GM18498 (cell line): Measurements from ENCODE around the gene GRM4.

ENCODE experiments used
- ATAC-seq: cut with Tn5 transposase; IDR thresholded peaks from one replicate; pipeline ENCODE4 v1.9.1; 2021; ENCODE audit warnings: mild to moderate bottlenecking, moderate library complexity; ENCODE audit not compliant: unreplicated experiment

Gene GRM4

DNA sequence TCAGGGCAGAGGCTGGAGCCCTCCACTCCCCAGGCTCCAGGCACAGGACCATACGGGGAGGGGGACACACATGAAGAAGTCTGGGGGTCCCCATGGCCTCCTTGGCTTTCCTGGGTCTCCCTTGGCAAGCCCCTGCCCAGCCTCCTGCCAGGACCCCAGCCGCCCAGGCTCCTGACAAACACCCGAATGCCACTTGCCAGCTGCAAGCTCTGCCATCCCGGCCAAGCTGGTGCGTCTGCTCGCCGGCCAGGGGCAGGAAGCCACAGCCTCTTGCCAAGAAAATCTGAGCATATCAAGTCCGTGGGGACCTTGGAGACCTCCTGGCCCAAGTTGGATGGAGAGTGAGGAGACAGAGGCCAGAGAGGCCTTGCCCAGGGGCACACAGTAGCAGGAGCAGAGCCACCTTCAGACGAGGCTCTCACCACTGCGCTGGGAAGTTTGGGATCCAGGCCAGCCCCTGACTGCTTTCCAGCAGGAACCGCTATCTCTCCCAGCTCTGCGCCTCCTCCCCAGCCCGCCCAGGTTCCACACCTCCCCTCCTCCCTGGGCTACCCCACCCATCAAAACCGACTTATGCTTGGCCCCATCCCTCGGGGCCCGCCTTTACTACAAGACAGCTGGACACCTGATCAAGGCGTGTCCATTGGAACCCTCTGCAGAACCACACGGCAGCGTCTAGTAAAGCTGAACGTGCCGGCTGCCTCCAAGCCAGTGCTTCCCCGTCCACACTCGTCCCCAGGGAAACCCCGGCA, 80.2 kb downstream of the GRM4 start:
- ATAC-seq, result no peak

DNA sequence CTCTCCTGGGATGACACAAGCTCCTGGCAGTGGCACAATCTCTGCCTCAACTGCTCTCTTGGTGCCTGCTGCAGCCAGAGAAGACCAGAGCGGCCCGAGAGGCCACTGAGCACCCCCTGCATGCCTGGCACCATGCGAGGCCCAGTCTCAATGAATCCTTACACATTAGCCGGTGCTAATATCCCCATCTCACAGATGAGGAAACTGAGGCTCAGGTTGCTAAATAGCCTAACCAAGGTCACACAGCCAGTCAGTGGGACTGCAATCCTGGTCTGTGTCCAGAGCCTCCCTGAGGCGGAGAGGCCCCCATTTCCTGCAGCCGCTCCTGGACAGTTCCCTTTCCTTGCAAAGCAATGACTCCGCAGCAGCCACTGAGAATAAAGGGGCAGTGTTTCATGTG, 81.2 kb downstream of the GRM4 start:
- ATAC-seq, result no peak

DNA sequence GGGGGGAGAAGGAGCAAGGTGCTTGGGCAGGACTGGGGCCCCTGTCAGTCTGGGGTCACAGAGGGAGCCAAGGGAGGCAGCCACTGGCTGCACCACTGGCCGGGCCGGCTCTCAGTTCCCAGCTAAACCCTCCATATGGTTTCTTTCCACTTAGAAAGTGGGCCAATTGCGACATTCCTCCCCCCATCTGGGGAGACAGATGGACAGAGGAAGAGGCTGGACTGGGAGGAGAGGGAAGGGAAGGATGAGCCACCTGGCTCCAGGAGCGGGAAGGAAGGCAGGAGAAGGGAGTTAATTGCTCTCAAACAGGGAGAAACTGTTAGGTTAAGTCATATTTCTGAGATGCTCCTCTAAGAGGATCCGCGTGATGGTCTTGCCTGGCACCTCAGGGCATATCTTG, 82.2 kb downstream of the GRM4 start:
- ATAC-seq, result no peak

DNA sequence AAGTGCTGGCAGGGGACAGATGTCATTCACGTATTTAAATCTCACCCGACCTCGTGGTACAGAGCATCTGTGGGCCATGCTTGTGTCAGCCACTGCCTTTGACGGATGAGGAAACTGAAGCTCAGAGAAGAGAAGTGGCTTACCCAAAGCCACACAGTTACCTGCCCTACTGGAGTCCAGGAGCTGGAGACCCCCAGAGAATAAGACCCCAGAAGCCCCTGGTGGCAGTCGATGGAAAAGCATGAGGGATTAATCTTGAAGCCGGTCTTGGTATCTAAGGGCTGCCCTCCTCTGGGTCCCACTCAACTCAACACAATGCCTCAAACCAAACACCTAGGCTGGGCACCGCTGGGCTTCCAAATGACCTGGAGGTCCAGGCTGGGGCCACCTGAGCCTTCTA, 83.1 kb downstream of the GRM4 start:
- no peak for ATAC-seq

DNA sequence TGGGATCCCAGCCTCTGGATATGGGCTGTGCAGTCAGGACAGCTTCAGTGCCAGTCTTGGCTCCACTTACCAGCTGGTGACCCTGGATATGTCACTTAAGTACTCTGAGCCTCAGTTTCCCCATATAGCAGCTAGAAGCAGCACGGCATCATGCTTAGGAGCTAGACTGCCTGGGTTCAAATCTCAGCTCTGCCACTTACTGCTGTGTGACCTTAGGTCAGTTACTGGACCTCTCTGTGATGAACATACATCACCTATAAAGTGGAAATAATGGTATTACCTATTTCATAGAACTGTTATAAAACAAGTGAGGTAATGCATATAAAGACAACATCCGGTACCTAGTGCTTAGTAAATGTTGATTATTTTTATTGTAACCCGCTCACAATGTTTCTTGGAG, 83.7 kb downstream of the GRM4 start:
- ATAC-seq, result no peak

DNA sequence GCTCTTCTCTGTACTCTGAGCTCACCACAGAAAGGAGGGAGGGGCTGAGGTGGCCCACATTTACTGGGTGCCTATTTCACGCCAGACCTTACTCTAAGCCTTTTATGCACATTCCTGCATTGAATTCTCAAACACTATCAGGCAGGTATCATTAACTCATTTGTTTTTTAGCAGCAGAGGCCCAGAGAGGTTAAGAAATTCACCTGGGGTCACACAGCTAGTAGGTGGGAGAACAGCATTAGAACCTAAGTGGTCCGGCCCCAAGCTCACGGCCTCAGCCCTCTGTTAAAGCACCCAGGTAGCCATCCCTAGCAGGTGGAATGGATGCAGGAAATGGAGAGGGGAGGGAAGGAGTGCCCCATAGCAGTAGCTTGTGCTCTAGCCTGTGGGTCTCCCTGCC, 84.5 kb downstream of the GRM4 start:
- no peak for ATAC-seq

DNA sequence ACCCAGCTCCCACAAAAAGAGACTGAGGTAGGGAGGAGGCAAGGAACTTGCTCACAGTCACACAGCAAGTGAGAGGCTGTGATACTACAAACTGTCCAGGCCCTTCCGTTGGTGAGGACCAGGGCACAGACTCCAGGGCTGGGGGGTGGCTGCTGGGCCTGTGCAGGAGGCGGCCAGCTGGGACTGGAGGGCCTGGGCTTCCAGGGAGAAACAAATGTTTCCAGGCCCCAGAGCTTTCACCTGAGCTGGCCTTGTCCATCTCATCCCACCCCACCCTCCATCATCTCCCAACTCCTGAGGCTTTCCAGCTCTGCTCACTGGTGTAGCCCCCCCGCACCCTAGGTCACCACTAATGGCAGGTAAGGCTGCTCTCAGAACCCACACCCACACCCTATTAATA, 86.0 kb downstream of the GRM4 start:
- no peak for ATAC-seq

DNA sequence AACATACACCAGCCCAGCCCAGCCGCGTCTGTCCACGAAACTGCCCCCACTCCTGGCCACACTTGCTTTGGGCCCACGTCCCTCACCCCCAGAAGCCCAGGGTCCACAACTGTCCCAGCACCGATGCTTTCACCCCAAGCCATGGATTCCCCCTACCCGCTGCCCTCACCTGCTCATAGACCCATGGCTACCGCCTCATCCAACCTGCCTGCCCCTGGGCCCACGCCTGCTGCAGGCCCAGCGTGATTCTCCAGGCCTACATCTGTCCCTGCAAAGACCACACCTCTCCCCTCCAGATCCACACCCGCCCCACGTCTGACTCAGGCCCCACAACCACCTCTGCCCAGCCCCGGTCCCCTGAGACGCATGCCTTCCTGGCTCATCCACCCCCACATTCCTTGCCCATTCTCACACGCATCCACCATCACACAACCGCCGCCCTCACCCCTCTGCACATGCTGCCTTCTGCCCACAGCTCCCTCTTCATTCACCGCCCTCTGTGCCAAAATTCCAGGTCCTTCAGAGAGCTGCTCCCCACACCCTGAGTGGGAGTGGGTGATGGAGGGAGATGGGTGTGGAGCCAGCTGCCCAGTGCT, 86.7 kb downstream of the GRM4 start:
- no peak for ATAC-seq

DNA sequence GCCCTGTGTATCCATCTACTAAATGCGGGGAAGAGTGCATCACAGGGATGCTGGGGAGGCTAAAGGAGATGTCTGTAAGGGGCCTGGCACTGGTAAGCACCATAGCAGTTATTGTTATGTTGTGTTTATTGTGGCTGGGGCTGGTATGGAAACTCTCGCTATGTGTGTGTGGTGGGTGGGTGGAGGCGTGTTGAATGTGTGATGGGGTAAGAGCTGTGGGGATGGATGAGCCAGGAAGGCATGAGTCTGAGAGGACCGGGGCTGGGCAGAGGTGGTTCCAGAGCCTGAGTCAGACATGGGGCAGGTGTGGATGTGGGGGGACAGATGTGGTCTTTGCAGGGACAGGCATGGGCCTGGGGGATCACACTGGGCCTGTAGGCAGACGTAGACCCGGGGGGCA, 88.1 kb downstream of the GRM4 start:
- no peak for ATAC-seq

DNA sequence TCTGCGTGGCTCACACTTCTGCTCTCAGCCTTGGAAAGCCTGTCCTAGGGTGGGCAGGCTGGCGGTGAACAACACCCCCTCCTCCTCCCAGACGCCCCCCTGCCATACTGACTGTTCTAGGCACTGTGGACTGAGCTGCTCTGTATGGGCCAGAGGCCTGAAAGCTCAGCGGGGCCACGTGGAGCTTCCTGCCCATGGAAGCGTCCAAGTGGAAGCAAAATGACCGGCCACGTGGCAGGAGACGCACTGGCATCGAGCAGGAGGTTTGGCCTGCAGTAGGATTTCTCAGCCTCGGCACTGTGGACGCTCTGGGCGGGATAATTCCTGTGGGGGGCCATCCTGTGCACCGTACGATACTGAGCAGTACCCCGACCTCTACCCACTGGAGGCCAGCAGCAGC, 88.7 kb downstream of the GRM4 start:
- no peak for ATAC-seq

DNA sequence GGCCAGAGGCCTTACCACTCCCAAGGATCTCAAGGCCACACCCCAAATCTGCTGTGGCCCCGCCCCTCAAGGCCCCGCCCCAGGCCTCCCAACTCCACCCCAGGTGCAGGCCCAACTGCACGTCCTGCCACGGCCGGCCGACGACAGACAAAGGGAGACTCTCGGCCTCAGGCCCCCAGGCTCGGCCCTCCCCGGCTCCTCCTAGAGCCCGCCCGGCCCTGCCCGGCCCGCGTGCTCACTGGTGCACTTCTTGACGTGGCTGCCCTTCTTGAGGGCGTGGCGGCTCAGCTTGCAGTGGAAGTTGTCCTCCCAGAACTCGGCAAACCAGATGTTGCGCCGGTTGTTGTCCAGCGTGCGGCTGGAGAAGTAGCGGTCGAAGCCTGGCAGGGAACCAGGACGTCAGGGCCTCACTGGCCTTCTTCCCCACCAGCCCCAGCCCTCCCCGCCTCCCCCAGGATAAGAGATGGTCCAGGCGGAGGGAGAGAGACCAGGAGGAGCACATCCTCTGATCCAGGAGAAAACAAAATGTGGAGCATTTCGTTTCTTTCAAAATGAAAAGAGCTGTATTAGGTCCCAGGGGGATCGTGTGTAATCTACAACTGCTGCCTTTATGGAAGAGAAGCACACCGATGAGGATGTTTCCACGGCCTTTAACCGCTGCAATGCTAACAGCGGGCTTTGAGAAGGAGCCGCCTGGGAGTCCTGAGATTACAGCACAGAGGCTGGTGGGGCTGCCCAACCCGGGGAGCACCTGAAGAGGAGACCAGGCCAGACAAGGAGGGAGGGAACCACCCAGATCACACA, 89.4 kb downstream of the GRM4 start:
- ATAC-seq, result no peak

DNA sequence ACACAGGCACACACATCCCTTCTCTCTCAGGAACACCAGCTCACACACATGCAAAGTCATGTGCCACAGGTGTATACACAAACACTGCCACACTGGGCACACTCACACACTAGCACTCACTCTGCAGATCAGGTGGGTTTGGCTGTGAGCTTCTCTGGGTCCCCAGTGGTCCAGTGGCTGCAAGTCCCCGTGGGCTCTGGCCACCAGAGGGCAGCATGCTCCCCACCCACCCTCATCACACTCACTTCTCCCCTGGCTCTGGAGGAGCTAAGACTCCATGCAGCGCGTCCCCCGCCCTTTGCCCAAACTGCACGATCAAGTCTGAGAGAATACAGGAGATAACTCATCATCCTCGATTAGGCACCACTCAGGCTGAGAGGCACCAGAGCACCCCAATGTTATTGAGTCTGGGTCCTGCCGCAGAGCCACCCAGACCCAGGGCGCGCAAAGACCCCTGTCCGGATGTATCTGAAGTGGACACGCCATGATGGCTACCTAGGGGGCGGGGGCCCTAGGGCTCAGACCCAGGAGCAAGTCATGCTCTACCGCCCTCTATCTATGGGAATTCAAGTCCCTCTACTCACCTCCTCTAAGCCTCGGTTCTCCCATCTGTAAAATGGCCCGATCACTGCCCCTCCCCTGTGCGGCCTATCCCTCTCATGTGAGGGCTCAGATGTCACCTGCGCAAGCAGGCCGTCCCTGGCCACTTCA, 90.5 kb downstream of the GRM4 start:
- no peak for ATAC-seq

DNA sequence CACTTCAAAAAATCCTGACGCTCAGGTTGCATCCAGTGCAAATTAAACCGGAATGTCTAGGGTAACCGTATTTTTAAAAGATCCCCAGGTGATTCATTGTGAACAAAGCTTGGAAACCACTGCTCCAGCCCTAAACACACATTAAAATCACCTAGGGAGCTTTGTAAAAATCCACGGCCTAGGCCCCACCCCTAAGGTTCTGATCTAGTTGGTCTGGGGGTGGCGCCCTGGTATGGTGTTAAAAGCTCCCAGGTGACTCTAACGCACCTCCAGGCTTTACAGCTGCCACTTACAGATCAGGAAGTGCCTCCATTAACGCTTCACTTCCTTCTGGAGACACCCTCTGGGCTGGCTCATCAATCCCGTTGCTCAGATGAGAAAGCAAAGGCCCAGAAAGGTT, 92.2 kb downstream of the GRM4 start:
- no peak for ATAC-seq

DNA sequence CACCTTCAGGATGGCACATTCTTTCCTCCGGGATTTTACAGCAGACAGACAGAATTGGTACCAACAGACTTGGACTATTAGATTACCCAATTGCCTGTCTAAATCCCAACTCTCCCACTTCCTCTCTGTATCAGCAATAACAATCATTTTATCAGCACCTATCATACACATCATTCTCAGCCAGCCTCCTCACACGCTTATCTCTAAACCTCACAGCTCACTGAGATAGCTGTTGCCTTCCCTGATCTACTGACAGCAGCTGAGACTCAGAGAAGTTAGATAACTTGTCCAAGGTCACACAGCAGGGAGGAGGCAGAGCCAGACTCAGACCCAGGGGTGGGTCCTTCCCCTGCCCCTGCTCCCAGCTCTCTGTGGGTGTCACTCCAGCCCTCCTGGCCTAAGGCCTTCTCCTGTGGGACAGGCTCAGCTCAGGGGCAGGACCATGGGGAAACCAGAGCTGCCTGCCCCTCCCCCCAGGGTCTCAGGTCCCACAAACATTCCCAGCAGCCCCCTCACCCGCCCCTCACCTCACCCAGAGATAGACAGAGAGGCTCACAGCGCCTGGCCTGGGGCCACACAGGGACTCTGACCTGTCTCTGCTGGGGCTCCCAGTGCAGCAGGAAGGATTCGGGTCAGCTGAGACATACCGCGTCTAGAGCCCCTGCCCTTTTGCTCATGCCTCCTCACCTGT, 92.8 kb downstream of the GRM4 start:
- no peak for ATAC-seq

DNA sequence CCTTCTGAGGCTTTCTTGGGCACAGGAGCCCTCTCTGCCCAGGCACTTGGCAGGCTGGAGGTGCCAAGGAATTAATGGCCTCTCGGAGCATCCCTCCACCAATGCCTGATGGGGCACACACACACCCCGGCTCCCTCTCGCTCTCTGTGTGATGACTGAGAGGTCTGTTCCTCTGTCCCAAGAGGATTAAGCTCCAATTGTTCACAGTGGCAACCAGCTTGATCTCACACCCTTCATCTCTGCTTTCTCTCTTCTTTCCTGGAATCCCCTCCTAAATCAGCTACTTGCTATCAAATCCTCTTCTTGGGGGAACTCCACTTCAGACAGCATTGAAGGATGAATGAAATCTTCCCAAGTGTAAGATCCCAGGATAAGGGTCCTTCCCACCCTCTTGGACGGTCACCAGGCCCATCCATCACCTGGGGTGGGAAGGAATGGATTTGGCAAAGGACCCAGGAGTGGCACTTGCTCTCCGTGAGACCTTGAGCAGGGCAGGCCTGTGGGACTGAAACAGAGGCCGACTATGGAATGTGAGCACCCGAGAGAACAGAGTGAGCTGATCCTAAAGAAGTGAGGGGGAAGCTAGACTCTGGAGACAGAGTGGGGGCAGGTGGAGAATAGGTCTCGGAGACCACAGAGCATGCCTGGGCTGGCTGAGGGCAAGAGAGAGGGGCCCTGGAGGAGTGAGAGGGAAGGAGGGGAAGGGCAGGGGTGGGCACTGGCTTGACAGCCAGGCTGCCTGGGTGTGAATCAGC, 93.6 kb downstream of the GRM4 start:
- ATAC-seq, result no peak

DNA sequence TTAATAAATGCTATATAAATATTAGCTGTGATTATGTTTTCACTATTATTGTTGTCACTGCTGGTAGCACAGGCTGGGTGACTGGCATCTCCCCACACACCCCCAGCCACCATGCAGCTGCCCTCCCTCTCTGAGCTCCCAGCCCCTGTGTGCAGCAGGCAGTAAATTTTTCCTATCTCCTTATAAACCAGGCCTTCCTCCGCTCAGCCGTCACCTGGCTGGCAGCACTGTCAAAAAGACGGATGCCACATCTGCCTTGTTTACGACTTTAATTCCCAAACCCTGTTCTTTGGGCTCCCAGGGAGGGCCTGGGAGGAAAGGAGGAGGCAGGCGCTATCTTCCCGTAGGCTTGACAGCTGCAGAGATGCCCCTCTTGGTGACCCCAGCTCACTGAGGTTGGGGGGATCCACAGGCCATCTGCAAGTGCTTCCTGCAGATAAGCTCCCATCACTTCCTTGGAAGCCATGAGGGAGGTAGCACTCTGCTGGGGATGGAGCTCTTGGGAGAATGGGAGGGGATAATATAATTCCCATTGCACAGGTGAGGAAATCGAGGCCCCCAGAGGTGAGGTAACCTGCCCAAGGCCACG, 94.5 kb downstream of the GRM4 start:
- ATAC-seq, result no peak

DNA sequence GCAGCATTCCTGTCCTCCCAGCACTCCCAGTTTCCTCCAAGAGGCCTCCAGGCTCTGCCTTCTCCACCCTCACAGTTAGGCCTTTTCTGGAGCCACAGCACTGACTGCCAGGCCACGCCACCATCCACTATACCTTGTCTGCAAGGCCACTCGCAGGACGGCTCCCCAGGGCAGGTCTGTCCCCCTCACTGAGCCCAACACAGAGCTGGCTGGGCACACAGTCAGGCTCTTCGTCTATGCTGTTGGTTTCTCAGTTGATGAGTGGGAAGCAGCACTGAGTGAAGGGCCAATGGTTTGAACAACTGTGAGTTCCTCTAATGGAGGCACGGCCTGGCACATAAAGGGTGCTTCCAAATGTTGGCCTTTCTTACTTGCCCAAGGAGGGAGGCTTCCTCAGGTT, 95.2 kb downstream of the GRM4 start:
- ATAC-seq, result no peak

DNA sequence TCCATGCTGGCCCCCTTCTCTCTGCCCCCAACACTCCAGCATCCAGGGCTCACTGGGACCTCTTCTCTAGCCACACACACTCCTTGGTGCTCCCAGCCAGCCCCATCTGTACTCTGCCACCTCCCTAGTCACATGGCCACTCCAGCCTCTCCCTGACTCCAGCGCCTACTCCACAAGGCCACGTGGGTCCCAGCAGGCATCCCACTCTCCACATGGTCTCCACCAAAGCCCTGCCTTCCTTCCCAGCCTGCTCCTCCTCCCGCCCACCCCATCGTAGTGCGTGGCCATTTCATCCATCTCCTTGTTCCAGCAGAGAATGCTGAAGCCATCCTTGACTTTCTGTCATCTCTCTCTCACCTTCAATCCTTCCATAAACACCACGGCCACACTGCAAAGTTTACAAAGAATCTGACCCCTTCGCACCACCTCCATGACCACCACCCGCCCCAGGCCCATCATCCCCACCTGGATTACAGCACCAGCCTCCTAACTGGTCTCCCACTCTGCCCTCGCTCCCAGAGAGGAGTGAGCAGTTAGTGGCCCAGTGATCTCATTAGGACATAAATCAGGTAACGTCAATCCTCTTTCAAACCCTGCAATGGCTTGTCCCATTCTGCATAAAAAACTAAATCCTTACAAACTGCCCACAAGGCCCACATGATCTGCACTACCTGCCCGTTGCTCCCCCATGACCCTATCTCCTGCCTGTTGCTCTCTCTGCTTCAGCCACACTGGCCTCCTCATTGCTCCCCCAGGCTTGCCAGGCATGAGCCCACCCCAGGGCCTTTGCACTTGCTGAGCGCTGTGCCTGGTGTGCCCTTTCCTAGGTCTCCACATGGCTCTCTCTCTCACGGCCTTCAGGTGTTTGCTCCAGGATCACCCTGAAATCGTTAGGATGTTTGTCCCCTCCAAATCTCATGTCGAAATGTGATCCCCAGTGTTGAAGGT, 96.2 kb downstream of the GRM4 start:
- ATAC-seq, result no peak
